ENCODE results near the gene TM9SF4.

- no peak for TF ChIP-seq CTCF (IDR thresholded peaks at IDR 0.05)
- TF ChIP-seq POLR2A (IDR thresholded peaks at IDR 0.05) = no peak
These were observed 611 bp upstream of the TM9SF4 start for GRCh38 chr20:32108814-32109391.

All from upper lobe of left lung (tissue), 4 donors.